HG03196 (cell line): ENCODE results near the gene PXDN.

Experiments
- ATAC-seq: cut with Tn5 transposase; IDR thresholded peaks from one replicate; pipeline ENCODE4 v1.9.1; 2021; ENCODE audit not compliant: unreplicated experiment

Gene PXDN

DNA sequence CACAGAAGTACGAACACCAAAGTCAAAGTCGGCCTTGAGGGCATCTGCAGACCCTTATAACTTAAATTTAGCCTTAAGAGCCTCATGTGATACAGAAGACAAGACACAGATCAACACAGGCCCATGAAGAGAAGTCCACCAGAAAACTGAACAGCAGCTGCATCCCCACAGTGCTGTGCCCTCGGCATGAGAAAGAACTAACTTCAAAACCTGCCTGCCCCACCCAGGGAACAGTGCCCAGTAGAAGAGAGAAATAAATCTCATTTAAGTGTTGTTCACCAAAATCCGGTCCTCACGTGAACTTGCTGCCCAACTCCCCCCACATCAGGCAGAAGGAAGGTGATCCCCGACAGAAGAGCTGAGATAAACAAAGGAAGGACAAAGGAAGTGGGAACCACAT, 73.7 kb downstream of the PXDN start:
- no peak for ATAC-seq

DNA sequence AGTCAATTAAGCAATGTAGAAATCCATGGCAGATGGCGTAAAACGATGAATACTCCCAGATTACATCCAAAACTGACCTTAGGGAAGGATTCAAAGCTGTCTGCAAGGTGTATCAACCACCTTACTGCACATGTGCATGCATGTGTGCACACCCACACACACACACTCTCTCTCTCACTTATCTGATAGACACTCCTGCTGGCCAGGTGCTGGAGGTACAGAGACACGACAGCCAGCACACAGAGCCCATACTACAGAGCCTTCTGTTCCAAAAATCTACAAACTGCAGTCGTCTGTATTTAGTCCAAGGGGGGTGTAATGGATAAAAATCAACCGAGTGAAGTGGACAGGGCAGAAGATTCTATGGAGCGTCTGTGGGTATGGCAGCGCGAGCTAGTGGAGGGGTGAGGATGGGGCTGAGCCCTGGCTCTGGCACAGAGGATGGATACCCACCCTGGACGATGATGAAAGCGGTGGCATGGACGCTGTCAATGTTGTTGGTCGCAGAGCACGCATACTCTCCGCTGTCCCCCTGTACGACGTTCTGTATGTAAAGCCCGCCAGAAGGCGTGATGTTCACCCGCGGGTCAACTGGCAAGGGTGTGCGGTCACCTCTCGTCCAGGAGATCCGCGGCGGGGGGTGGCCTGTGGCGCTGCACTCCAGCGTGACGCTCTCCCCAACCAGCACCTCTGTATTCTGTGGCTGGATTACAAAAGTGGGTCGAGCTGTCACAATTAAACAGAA, 78.4 kb downstream of the PXDN start:
- no peak for ATAC-seq

DNA sequence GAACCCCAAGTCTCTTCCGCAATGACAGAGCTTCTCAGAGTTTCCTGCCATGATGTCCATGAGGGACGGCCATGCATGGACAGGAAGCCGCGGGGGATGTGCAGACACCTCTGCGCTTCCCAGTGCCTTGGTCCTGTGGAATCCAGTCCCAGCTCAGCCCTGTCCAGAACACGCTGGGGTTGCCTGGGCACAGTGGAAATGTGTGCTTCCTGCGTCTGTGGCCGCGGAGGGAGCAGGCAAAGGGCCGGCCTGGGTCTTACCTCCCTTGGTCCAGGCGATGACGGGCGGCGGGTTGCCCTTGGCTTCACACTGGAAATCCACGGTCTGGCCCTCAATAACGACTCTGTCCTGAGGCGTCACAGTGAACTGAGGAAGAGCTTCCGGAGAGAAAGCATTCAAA, 79.6 kb downstream of the PXDN start:
- no peak for ATAC-seq

DNA sequence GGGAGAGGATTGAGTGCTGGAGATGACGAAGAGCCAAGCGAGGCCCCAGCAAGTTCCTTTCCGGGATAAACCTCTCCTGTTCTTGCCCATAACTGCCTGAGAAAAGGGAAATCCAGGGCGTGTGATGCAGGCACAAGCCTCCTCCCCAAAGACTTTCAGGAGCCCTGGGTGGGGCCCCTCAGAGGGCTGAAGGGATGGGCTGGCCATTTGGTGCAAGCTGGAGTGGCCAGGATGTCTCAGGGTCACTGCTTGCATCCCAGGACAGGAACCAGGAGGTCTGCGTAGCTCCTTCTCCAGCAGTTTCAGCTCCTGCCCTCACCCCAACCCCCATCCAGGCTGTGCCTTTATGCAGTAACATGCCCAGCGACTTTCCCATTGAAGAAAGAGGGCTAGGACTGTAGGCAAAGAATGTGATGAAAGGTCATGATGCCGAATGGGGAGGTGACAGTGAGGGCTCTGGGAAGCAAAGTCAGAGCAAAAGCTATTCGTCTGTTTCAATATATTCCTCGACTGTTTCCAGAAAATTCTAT, 80.2 kb downstream of the PXDN start:
- ATAC-seq = no peak

DNA sequence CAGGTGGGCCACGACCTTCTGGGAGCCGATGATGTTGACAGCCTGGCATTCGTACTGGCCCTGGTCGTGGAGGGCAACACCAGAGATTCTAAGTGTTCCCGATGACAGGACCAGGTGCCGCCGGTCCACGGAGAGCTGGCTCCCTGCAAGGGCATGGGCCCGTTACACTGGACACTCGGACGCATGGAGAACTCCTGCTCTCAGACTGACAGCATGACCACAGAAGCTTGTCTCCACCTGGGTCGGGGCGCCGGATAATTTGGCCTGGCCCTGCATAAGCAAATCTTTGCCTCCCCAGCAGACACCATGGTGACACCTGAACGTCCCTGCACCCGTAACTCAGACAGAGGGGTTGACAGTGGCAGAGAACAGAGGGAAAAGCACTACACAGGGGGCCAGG, 80.7 kb downstream of the PXDN start:
- ATAC-seq = no peak

DNA sequence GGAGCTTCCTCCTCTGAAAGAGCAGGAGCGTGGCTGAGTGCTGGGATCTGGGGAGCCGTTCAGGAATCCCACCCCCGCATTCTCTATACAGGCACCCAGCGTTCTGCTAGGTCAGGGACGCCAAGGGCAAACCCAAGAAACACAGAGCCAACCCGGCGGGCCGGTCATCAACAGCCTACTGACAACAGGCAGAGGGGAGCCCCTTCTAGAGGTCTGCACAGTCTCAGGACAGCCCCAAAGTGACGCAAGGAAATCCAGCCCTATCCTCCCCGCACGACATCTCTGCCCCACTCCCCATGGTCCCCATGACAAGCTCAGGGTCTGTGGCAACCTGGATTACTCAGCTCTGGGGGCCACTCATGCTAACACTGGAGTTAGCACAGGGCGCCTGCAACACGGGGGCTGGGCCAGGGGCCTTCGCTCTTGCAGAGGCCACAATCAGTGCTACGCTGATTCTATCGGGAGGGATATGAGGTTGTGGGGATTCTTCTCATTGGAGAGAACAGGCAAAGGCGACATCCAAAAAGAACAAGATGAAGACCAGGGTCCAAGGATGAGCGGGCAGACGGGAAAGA, 81.6 kb downstream of the PXDN start:
- ATAC-seq = no peak

DNA sequence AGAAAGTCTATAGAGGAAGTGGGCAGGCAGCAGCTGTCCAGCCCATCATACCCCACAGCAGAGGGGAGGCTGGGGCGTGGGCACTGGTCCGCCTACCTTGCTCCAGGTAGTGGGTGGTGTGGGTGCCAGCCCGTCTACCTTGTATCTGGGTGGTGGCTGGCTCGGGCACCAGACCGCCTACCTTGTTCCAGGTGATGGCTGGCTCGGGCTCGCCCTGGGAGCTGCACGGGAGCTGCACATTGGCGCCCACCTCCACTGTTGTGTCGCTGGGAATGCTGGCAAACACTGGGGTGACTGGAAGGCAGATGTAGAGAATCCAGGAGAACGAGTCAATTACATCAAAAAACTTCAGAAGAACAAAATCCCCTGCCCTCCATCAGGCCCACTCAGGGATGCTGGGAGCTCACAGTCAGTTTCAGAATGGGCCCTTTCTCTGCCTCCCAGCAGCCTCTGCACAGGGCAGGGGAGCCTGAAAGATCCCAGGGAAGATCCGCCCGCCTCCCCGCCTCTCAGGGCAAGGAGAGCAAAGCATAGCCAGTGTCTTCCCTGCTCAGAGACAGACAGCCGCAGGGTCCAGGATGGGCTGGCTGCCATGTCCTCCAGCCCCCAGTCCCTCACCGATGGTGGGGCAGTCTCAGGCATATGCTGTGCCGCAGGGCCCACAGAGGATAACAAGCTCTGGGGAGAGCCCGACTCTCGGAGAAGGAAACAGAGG, 82.3 kb downstream of the PXDN start:
- ATAC-seq = no peak

DNA sequence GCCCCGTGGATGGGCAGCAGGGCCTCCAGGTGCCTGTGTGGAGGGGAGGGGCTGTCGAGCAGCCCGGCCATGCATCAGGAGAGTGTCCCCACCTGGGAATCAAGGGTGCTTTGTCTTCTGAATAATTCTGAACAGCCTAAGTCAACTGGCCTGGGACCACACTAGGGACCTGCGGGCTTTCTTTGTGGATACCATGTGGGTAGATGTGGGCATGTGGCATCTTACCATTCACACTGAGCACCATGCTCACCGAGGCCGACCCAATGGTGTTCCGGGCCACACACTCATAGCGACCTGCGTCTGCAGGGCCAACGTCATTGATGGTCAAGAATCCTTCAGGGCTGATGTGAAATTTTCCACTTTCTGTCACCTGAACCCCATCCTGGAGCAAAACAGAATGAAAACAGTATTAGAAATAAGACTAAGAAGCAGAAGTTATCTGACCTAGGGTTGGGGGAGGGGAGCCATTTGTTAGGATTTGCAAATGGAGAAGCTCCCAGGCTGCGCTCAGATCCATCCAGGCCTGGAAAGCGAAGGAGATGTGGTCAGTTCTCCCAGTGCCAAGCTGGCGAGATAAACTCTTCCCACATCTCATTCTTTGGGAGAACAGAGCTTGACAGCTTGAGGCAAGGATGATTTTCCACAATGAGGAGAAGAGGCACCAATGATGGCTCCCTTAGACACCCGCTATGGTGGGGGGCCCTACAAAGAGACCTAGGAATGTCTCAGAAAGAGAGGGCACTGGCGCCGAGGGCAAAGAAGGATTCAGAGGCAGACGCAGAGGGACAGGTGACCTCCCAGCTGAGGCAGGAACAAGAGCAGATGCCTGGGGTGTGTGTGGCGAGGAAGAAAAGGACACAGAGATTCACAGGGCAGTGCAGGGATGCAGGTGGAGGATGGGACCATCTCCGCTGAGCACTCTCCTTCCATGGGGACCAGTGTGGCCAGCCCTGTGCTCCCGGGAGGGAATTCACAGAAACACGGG, 83.4 kb downstream of the PXDN start:
- ATAC-seq = no peak

DNA sequence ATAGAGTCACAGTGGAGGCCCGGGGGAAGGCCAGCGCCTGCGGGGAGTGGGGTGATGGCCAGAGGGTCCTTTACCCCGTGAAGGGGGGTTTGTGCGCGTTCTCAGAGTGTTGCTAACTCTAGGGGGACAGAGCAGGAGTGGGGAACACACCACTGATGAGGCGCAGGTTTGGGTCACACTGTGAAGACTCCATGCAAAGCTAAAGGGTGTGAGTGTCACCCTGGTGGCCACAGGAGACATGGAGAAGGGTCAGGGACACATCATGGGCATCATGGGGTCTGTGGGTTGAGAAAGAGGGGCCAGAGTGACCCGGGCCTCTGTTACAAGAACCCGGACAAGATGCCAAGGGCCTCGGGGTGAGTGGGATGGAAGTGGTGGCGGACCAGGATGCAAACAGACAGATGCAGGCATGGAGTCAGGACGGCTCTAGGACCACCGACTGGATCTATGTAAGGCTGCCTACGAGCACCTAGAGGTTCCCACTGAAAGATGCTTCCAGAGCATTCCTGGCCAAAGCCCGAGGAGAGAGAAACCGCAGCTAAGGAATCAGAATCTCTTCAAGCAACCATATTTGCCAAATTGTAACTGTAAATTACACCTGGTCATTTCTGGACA, 84.3 kb downstream of the PXDN start:
- ATAC-seq = no peak

DNA sequence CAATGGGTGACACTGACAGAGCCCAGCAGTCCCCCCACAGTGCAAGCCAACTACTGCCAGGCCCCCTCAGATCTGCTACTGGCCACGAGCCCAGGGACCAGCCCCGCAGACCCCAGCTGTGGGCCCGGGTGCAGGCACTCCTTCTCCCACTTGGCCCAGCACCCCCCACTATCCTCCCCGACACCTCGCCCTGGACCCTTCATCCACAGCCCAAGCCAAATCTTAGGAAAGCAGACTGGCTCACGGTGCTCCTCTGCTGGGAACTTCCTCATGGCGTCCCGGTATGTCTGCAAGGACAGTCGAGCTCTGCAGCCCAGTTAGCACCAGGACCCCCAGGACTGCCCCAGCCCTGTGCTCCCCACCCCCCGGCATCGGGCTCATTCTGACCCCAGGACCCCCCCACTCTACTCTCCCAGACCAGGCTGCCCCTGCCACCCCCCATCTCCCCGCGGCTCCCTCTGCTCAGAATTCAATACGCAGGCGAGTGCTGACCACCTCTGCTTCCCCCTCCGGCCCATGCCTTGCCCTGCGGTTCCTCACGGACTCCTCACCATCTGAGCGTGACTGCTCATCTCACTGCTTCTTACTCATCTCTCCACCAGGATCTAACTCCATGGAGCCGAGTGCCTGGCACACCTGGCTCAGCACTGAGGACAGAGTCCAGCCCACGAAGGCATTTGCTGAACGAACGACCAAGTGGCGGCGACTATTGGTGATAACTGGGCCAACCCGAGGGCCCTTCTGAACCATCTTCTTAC, 85.7 kb downstream of the PXDN start:
- ATAC-seq = no peak

DNA sequence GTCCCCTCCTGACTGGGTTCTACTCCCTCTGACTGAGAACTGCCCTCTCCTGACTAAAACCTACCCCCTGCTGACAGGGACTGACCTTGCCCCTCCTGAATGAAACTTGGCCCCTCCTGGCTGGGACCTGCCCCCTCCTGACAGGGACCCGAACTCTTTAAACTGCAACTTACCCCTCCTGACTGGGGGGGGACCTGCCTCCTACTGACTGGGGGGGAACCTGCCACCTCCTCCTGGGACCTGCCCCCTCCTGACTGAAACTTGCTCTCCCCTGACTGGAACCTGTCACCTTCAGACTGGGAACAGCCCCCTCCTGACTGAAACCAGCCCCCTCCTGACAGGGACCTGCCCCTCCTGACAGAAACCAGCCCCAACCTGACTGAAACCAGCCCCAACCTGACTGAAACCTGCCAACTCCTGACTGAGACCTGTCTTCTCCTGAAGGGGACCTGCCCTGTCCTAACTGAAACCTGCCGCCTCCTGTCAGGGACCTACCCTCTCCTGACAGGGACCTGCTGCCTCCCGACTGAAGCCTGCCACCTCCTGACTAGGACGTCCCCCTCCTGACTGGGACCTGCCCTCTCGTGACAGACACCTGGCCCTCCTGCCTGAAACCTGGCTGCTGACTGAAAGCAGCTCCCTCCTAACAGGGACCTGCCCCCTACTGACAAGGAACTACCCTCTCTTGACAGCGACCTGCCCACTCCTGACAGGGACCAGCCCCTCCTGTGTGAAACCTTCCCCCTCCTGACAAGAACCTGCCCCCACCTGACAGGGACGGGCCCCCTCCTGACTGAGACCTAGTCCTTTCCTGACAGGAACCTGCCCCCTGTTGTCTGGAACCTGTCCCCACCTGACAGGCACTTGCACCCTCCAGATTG, 87.1 kb downstream of the PXDN start:
- ATAC-seq = no peak

DNA sequence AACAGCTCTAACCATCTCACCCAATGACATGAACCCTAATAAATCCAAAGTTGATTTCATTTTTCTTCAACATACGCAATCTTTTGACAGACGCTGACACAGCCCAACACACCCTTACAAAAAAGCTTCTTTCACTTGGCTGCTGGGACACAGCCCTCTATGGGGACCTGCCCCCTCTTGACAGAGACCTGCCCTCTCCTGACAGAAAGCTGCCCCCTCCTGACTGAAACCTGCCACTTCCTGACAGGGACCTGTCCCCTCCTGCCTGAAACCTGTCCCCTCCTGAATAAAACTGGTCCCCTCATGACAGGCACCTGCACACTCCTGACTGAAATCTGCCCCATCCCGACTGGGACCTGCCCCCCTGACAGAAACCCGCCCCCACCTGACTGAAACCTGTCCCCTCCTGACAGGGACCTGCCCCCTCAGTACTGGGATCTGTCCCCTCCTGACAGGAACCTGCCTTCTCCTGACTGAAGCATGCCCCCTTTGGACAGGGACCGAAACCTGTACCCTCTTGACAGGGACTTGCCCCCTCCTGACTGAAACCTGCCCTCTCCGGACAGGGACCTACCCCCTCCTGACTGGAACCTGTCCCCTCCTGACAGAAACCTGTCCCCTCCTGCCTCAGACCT, 87.9 kb downstream of the PXDN start:
- no peak for ATAC-seq

DNA sequence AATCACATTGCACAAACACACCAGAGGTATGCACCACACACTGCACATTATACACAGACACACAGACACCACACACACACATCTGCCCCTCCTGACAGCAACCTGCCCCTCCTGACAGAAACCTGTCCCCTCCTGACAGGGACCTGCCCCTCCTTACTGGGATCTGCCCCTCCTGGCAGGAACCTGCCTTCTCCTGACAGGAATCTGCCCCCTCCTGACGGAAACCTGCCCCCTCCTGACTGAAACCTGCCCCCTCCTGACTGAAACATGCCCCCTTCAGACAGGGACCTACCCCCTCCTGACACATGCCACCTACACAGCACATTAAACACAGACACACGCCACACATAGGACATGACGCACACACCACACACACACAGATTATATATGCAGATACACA, 88.9 kb downstream of the PXDN start:
- no peak for ATAC-seq

DNA sequence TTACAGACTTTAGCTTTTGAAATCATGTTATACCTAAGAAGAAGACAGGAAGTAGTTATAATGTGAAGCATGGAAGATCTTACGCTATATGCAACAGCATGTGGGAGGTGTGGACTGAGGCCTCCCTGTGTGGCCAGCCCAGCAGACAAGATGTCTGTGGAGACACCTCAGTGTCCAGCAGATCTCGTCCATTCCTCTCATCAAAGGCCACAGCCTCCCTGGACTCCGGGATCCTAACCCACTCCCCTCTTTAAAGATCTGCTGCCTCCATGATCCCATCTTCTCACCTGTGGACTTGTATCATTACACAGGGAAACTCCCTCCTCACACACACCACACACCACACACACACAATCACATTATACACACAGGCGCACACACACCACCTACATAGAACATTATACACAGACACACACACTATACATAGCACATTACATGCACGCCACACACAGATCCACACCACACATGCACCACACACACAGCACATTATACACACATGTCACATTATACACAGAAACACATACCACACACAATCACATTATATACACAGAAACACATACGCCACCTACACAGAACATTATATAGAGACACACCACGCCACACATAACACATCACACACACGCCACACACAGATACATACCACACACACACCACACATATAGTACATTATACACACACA, 89.5 kb downstream of the PXDN start:
- no peak for ATAC-seq

DNA sequence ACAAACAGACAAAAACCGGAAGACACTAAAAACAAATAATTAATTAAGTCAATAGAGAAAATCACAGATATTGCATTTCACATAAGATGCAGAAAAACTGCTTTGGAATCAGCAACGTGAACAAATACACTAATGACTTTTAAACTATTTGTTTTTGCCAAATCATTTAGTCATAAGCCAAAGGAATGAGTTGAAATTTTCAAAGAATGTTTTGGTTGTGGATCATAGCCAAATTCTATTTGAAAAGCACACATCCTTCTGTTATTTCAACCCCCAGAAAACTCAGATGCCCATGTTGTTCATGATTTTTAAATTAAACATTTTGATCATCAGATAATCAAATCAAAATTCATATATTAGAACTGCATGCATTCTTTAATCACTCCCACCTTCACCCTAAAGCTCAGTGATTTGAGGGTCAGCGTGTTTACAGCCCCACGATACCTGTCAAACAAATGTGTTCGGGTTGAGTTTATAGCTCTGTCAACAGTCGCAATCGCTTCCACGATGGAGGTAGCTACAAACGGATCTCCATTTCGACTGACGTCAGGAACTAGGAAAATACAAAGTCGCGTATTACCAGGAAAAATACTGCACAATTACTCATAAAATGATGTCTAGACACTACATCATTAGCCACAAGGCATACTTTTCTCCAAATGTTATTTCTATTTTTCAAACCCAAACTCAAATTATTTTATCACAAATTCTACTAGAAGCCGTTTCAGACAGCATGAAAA, 90.2 kb downstream of the PXDN start:
- ATAC-seq = no peak

DNA sequence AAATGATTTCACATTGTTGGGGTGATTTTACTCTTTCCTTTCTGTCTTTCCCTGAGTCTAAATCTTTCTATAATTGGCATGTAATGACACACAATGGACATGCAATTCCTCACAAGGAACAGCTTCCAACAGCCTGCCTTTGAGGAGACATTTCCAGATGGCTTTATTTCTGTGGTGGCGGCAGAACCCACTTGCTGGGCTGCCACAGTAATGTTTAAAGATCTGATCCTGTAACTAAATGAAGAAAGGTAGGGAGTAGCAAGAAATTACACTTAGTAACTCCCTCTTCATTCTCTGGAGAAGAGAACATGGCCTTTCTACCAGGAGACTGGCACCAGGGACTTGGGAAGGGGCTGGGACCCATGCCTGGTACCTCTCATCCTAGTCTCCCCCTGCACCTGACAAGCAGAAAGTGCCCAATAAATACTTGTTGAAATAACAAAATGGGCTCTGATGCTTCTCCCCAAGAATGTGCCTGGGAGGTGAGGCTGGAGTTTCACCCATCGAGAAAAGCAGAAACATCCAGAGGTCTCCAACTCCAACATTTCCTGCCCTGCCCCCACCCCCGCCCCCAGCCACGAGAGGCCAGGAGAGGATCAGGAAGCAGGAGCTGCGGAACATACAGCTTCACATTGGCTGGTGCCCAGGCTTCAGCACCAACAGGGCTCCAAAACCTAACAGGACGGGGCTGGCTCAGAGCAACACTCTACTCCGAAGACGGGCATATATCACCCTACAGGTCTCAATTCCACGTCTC, 92.1 kb downstream of the PXDN start:
- no peak for ATAC-seq
